IMR-90 (cell line): ENCODE results near the gene ANO1. TPM values are rescaled to one million over a fixed set of nuclear protein-coding genes. Genes with fewer than 3 reads are reported as not detected.

Source experiments
- ATAC-seq: fragments of 200-7000 bp; cut with Tn5 transposase; 2 replicates; pipeline ENCODE4 v1.9.1; 2020; ENCODE audit warnings: low read depth, mild to moderate bottlenecking, moderate library complexity
- BruUV-seq: library from RNA; stranded (reverse); fragments of 400-500 nt; replicated peaks from 2 replicates; lab custom pipeline; 2021; lab: Mats Ljungman, UMichigan
- CTCF ChIA-PET: fragments of 300-600 bp; formaldehyde crosslinking; extraction: SDS; loops from one replicate; lab custom pipeline; 2021; ENCODE audit warnings: antibody characterized with exemption; lab: Yijun Ruan, JAX
- POLR2A ChIA-PET: fragments of 300-600 bp; sonication (Branson Sonifier 250); formaldehyde crosslinking; loops from one replicate; lab custom pipeline; 2022; ENCODE audit warnings: antibody characterized with exemption; ENCODE audit not compliant: unreplicated experiment; lab: Charles Lee
- DNase-seq: peaks from one replicate; pipeline ENCODE4 v3.0.0; 2013
- H2AFZ ChIP-seq: replicated peaks from 2 replicates; pipeline ENCODE3; 2013; ENCODE audit warnings: low read length, mild to moderate bottlenecking; ENCODE audit not compliant: poor library complexity
- H2AK5ac ChIP-seq: 2 replicates; pipeline ENCODE4 v1.6.1; 2013; ENCODE audit warnings: low read depth, low read length, inconsistent platforms
- H2AK9ac ChIP-seq: replicated peaks from 2 replicates; pipeline ENCODE3; 2013; ENCODE audit warnings: mild to moderate bottlenecking, low read depth, low read length, moderate library complexity; ENCODE audit not compliant: poor library complexity
- H2BK120ac ChIP-seq: 2 replicates; pipeline ENCODE4 v1.6.1; 2013; ENCODE audit warnings: low read depth, low read length, inconsistent platforms
- H2BK15ac ChIP-seq: 3 replicates; pipeline ENCODE4 v1.6.1; 2013; ENCODE audit warnings: low read depth, low read length, inconsistent platforms
- H2BK20ac ChIP-seq: 2 replicates; pipeline ENCODE4 v1.6.1; 2013; ENCODE audit warnings: low read depth, mild to moderate bottlenecking, inconsistent platforms, low read length, moderate library complexity
- H2BK5ac ChIP-seq: 2 replicates; pipeline ENCODE4 v1.6.1; 2013; ENCODE audit warnings: mild to moderate bottlenecking, low read depth, low read length, inconsistent platforms; ENCODE audit not compliant: poor library complexity, severe bottlenecking
- H3K14ac ChIP-seq: replicated peaks from 2 replicates; pipeline ENCODE4 v1.6.1; 2013; ENCODE audit warnings: low read depth, low read length, inconsistent platforms
- H3K18ac ChIP-seq: 2 replicates; pipeline ENCODE4 v1.6.1; 2013; ENCODE audit warnings: low read depth, low read length, control low read depth
- H3K23ac ChIP-seq: 2 replicates; pipeline ENCODE4 v1.6.1; 2013; ENCODE audit warnings: low read depth, low read length, inconsistent platforms
- H3K27ac ChIP-seq: 2 replicates; pipeline ENCODE4 v1.5.1; 2013; ENCODE audit warnings: mild to moderate bottlenecking, control low read depth, low read length; ENCODE audit not compliant: insufficient read depth
- H3K27me3 ChIP-seq: 2 replicates; pipeline ENCODE4 v1.6.1; 2013; ENCODE audit warnings: low read length; ENCODE audit not compliant: control insufficient read depth, insufficient read depth
- H3K36me3 ChIP-seq: 2 replicates; pipeline ENCODE4 v1.6.1; 2013; ENCODE audit warnings: low read length, mixed read lengths; ENCODE audit not compliant: control insufficient read depth, insufficient read depth
- H3K4ac ChIP-seq: 2 replicates; pipeline ENCODE4 v1.6.1; 2013; ENCODE audit warnings: low read depth, low read length, inconsistent platforms
- H3K4me1 ChIP-seq: 2 replicates; pipeline ENCODE4 v1.6.1; 2013; ENCODE audit warnings: low read length, mixed read lengths; ENCODE audit not compliant: control insufficient read depth, insufficient read depth
- H3K4me2 ChIP-seq: 2 replicates; pipeline ENCODE4 v1.6.1; 2013; ENCODE audit warnings: low read depth, mild to moderate bottlenecking, control low read depth, low read length, moderate library complexity
- H3K4me3 ChIP-seq: 2 replicates; pipeline ENCODE4 v1.5.1; 2013; ENCODE audit warnings: low read depth, mild to moderate bottlenecking, control low read depth, low read length, moderate library complexity; ENCODE audit not compliant: insufficient read depth
- H3K56ac ChIP-seq: 2 replicates; pipeline ENCODE4 v1.6.1; 2013; ENCODE audit warnings: low read length, inconsistent platforms; ENCODE audit not compliant: insufficient read depth; ENCODE audit errors: extremely low read depth
- H3K79me1 ChIP-seq, 2 experiments: 2 replicates each; pipeline ENCODE4 v1.6.1; 2013; ENCODE audit warnings: low read length in 2 of 2, inconsistent platforms in 1 of 2, low read depth in 1 of 2
- H3K9ac ChIP-seq: 2 replicates; pipeline ENCODE4 v1.6.1; 2013; ENCODE audit warnings: low read depth, low read length, control low read depth
- H3K9me1 ChIP-seq: 2 replicates; pipeline ENCODE4 v1.6.1; 2013; ENCODE audit warnings: low read length, inconsistent platforms; ENCODE audit not compliant: insufficient read depth
- H3K9me3 ChIP-seq: 2 replicates; pipeline ENCODE4 v1.6.1; 2013; ENCODE audit warnings: low read length; ENCODE audit not compliant: control insufficient read depth, insufficient read depth
- H4K20me1 ChIP-seq: 2 replicates; pipeline ENCODE4 v1.6.1; 2013; ENCODE audit warnings: low read length, inconsistent platforms; ENCODE audit not compliant: insufficient read depth
- H4K5ac ChIP-seq: 2 replicates; pipeline ENCODE4 v1.6.1; 2013; ENCODE audit warnings: mild to moderate bottlenecking, low read depth, low read length, control low read depth
- H4K8ac ChIP-seq, 2 experiments: 2 replicates each; pipeline ENCODE4 v1.6.1; 2013; ENCODE audit warnings: low read depth in 2 of 2, low read length in 2 of 2, control low read depth in 1 of 2, inconsistent platforms in 1 of 2
- H4K91ac ChIP-seq: 2 replicates; pipeline ENCODE4 v1.6.1; 2013; ENCODE audit warnings: low read depth, low read length, inconsistent platforms; ENCODE audit not compliant: insufficient read depth
- BHLHE40 ChIP-seq: fragments of 150-350 bp; IDR thresholded peaks from 2 replicates; pipeline ENCODE4 v1.6.1; 2016; ENCODE audit warnings: mild to moderate bottlenecking, low read depth, low read length
- CEBPB ChIP-seq: IDR thresholded peaks from 2 replicates; pipeline ENCODE4 v1.6.1; 2012; ENCODE audit warnings: low read depth, low read length, improper control_type of control experiment
- CHD1 ChIP-seq: IDR thresholded peaks from 2 replicates; pipeline ENCODE4 v1.6.1; 2012; ENCODE audit warnings: low read depth, low read length, improper control_type of control experiment
- CTCF ChIP-seq: conservative IDR thresholded peaks from 2 replicates; pipeline ENCODE4 v1.5.1; 2012; ENCODE audit warnings: mild to moderate bottlenecking, low read depth, low read length, improper control_type of control experiment
- ELK1 ChIP-seq: fragments of 150-350 bp; IDR thresholded peaks from 2 replicates; pipeline ENCODE4 v1.6.1; 2016; ENCODE audit warnings: low read depth, mild to moderate bottlenecking, low read length, moderate library complexity, borderline replicate concordance
- FOS ChIP-seq: fragments of 150-350 bp; IDR thresholded peaks from 2 replicates; pipeline ENCODE4 v1.6.1; 2016; ENCODE audit warnings: low read depth, low read length
- MAFK ChIP-seq: IDR thresholded peaks from 2 replicates; pipeline ENCODE4 v1.6.1; 2012; ENCODE audit warnings: low read depth, low read length, improper control_type of control experiment
- MAZ ChIP-seq: IDR thresholded peaks from 2 replicates; pipeline ENCODE4 v1.6.1; 2012; ENCODE audit warnings: low read depth, mild to moderate bottlenecking, low read length, improper control_type of control experiment, moderate library complexity, borderline replicate concordance
- POLR2A ChIP-seq: IDR thresholded peaks from 2 replicates; pipeline ENCODE4 v1.6.1; 2012; ENCODE audit warnings: mild to moderate bottlenecking, low read depth, low read length
- RCOR1 ChIP-seq: IDR thresholded peaks from 2 replicates; pipeline ENCODE4 v1.6.1; 2012; ENCODE audit warnings: mild to moderate bottlenecking, low read length, improper control_type of control experiment; ENCODE audit not compliant: insufficient replicate concordance
- RFX5 ChIP-seq: IDR thresholded peaks from 2 replicates; pipeline ENCODE4 v1.8.0; 2012; ENCODE audit warnings: low read depth, mild to moderate bottlenecking, low read length, moderate library complexity
- WGBS, 2 experiments: methylation state at CpG; one replicate each; pipeline versions ENCODE4 v1.1.5 to v1.1.7; 2013; ENCODE audit warnings: missing lambda C conversion rate in 2 of 2; ENCODE audit not compliant: insufficient read length in 1 of 2; ENCODE audit errors: extremely low coverage in 2 of 2; 5-methylcytosine and 5-hydroxymethylcytosine counted together
- dilution Hi-C: fragments of 300-500 bp; cut with HindIII; formaldehyde crosslinking; loops from one replicate; pipeline ENCODE4 v1.14.3; 2018; ENCODE audit warnings: low sequenced_read_pairs; ENCODE audit not compliant: unreplicated experiment
- in situ Hi-C: fragments of 300-500 bp; cut with MboI; formaldehyde crosslinking; loops from 3 replicates; pipeline ENCODE4 v1.14.3; 2019; ENCODE audit warnings: low sequenced_read_pairs, inconsistent platforms, mixed read lengths
- intact Hi-C: fragments of 100-400 bp; cut with micrococcal nuclease; formaldehyde crosslinking; loops from 2 replicates; pipeline ENCODE4 v1.10.0; 2022
- polyA plus RNA-seq, 3 experiments: library from polyadenylated mRNA; depleted of rRNA; stranded (reverse); fragments of >200 nt; gene quantifications; 2 replicates each; pipeline ENCODE4 v1.2.3, GENCODE V29; 2012; ENCODE audit warnings: low replicate concordance in 1 of 3
- total RNA-seq: library from RNA; depleted of rRNA; stranded (reverse); fragments of >200 nt; gene quantifications from 2 replicates; pipeline ENCODE4 v1.2.3, GENCODE V29; 2012

The ANO1 gene
- total and polyA plus RNA-seq, 2 of the 4 experiments (the other 2 are of a cell fraction): 4.1 to 10.7 TPM

- TF ChIP-seq CEBPB: no peak
- peak; percentile 59; the same call in 1 of the 2 replicates for TF ChIP-seq BHLHE40
- TF ChIP-seq POLR2A: peak; percentile 85
These were observed 125.0 kb downstream of the ANO1 start, which contains the start of gene FADD (continued) for GRCh38 chr11:70202920-70203750.

GRCh38 chr11:70203751-70204465 is 125.8 kb downstream of the ANO1 start:
- ATAC-seq (peak; percentile 72), DNase-seq (peak; percentile 86)
- Histone ChIP-seq H4K5ac (peak overlapping the region; percentile 37), H2BK5ac (peak overlapping the region; percentile 90), H3K23ac (peak overlapping the region; percentile 98), H2BK15ac (peak overlapping the region; percentile 46; the same call in 2 of the 3 replicates), H3K9me3 (no peaks in the 10 kb centered on the region), H3K27ac (peak overlapping the region; percentile 94), H3K36me3 (peaks cover 34% of the 10 kb centered on the region), H3K18ac (peak overlapping the region; percentile 70), H4K20me1 (peaks cover 51% of the 10 kb centered on the region), H3K9ac (peak overlapping the region; percentile 96), H2BK120ac (peak overlapping the region; percentile 72; the same call in 1 of the 2 replicates), H3K27me3 (no peaks in the 10 kb centered on the region), H3K4me2 (peak overlapping the region; percentile 98), H3K56ac (peak overlapping the region; percentile 90), H3K14ac (peak overlapping the region; percentile 99), H3K9me1 (peaks cover 19% of the 10 kb centered on the region), H4K8ac (peak overlapping the region; percentile 52 to 89), H2BK20ac (peak overlapping the region; percentile 64; the same call in 1 of the 2 replicates), H4K91ac (peak overlapping the region; percentile 81), H2AK9ac (peak overlapping the region; percentile 97), H3K4ac (peak overlapping the region; percentile 96), H2AFZ (peak overlapping the region; percentile 99), H3K79me1 (peaks cover 16 to 56% of the 10 kb centered on the region in 2 experiments; a peak in 3 of 4 replicates), H3K4me3 (peak overlapping the region; percentile 66), H3K4me1 (peaks cover 3% of the 10 kb centered on the region; the same call in 1 of the 2 replicates), H2AK5ac (peak overlapping the region; percentile 90)
- TSS peak; percentile 36 for BruUV-seq
- 9% methylated on average over 10 of the region's 30 CpGs; no CpG with 5 or more reads in 1 of the 2 experiments for WGBS, 2 experiments
- intact Hi-C loops: loop anchor here (1.0 to 10.0 kb wide), 5 partner anchors 67 to 213 kb away; partner anchors contain the start of genes CTTN and PPFIA1
- POLR2A ChIA-PET: no interaction called here
- dilution Hi-C loops: no loop called here
- CTCF ChIA-PET: no interaction called here
- in situ Hi-C loops: no loop called here
- TF ChIP-seq CHD1: no peak
- TF ChIP-seq CTCF: no peak
- TF ChIP-seq MAFK: no peak; the same call in 1 of the 2 replicates
- TF ChIP-seq RCOR1: no peak
- 0 out of 2 replicates have a peak, but pooled peaks have one; percentile 21 for TF ChIP-seq MAZ
- no peak for TF ChIP-seq RFX5
- TF ChIP-seq FOS: peak; percentile 87
- no peak for TF ChIP-seq ELK1
